HEK293 (cell line): ENCODE results near the gene CDH3.
A peak's percentile ranks its signal among the peaks of the same experiment; 100 is the strongest.

ENCODE experiments used
- CTCF ChIA-PET: fragments of 350-600 bp; formaldehyde crosslinking; extraction: SDS; loops from one replicate; lab custom pipeline; 2021; ENCODE audit warnings: antibody characterized with exemption; lab: Yijun Ruan, JAX
- POLR2A ChIA-PET: fragments of 300-600 bp; formaldehyde crosslinking; extraction: SDS; loops from one replicate; lab custom pipeline; 2020; ENCODE audit warnings: antibody characterized with exemption, inconsistent platforms; lab: Yijun Ruan, JAX
- H3K27ac ChIP-seq: fragments of 200-500 bp; sonication (Bioruptor generic); 2 replicates; pipeline ENCODE4 v1.5.1; 2014; ENCODE audit warnings: low read depth, low read length, control low read depth, inconsistent platforms; ENCODE audit errors: extremely low read depth
- H3K36me3 ChIP-seq, 2 experiments: fragments of 200-500 bp in 1 of 2; sonication (Bioruptor generic) in 1 of 2; 1 replicate in 1 of 2; 2 replicates in 1 of 2; pipeline ENCODE4 v1.5.1; 2014 to 2017; ENCODE audit warnings: inconsistent platforms in 2 of 2, low read length in 2 of 2; ENCODE audit not compliant: control insufficient read depth in 2 of 2, insufficient read depth in 1 of 2
- H3K4me1 ChIP-seq: fragments of 200-500 bp; sonication (Bioruptor generic); 2 replicates; pipeline ENCODE4 v1.5.1; 2014; ENCODE audit warnings: mild to moderate bottlenecking, low read length, inconsistent platforms; ENCODE audit not compliant: control insufficient read depth, insufficient read depth
- H3K4me3 ChIP-seq: 2 replicates; pipeline ENCODE4 v1.5.1; 2011; ENCODE audit warnings: low read depth, mild to moderate bottlenecking, control low read depth, low read length, moderate library complexity
- H3K9me3 ChIP-seq: fragments of 200-500 bp; sonication (Bioruptor generic); 2 replicates; pipeline ENCODE4 v1.5.1; 2014; ENCODE audit warnings: low read depth, low read length, inconsistent platforms; ENCODE audit not compliant: control insufficient read depth, insufficient read depth
- IKZF3 ChIP-seq: fragments of 450-650 bp; IDR thresholded peaks from 2 replicates; pipeline ENCODE4 v1.5.0; 2018; ENCODE audit warnings: missing biosample characterization, mild to moderate bottlenecking, missing genetic modification characterization, moderate library complexity
- PATZ1 ChIP-seq: fragments of 450-650 bp; formaldehyde crosslinking; IDR thresholded peaks from 2 replicates; pipeline ENCODE4 v1.5.1; 2016; ENCODE audit warnings: missing biosample characterization, missing genetic modification characterization
- PRDM1 ChIP-seq: fragments of 450-650 bp; formaldehyde crosslinking; IDR thresholded peaks from 2 replicates; pipeline ENCODE4; 2016; ENCODE audit warnings: missing biosample characterization, missing genetic modification characterization
- SCRT2 ChIP-seq: fragments of 450-650 bp; formaldehyde crosslinking; IDR thresholded peaks from 2 replicates; pipeline ENCODE4 v1.5.1; 2016; ENCODE audit warnings: missing biosample characterization, missing genetic modification characterization
- ZFHX2 ChIP-seq: fragments of 450-650 bp; formaldehyde crosslinking; conservative IDR thresholded peaks from 2 replicates; pipeline ENCODE4 v1.5.1; 2016; ENCODE audit warnings: missing biosample characterization, missing genetic modification characterization
- ZNF514 ChIP-seq: fragments of 450-650 bp; formaldehyde crosslinking; IDR thresholded peaks from 2 replicates; pipeline ENCODE4 v1.5.1; 2016; ENCODE audit warnings: missing biosample characterization, missing genetic modification characterization
- ZNF777 ChIP-seq: fragments of 450-650 bp; formaldehyde crosslinking; IDR thresholded peaks from 2 replicates; pipeline ENCODE4 v1.5.1; 2017; ENCODE audit warnings: missing biosample characterization, missing genetic modification characterization, borderline replicate concordance
- TF ChIP-seq, protein P1 (sequence below): fragments of 450-650 bp; formaldehyde crosslinking; IDR thresholded peaks from 2 replicates; pipeline ENCODE4 v1.5.1; 2017; ENCODE audit warnings: missing biosample characterization, missing genetic modification characterization
- TF ChIP-seq, protein P2 (sequence below): fragments of 450-650 bp; formaldehyde crosslinking; IDR thresholded peaks from 2 replicates; pipeline ENCODE4 v1.5.1; 2016; ENCODE audit warnings: missing biosample characterization, missing genetic modification characterization

CDH3 gene

DNA sequence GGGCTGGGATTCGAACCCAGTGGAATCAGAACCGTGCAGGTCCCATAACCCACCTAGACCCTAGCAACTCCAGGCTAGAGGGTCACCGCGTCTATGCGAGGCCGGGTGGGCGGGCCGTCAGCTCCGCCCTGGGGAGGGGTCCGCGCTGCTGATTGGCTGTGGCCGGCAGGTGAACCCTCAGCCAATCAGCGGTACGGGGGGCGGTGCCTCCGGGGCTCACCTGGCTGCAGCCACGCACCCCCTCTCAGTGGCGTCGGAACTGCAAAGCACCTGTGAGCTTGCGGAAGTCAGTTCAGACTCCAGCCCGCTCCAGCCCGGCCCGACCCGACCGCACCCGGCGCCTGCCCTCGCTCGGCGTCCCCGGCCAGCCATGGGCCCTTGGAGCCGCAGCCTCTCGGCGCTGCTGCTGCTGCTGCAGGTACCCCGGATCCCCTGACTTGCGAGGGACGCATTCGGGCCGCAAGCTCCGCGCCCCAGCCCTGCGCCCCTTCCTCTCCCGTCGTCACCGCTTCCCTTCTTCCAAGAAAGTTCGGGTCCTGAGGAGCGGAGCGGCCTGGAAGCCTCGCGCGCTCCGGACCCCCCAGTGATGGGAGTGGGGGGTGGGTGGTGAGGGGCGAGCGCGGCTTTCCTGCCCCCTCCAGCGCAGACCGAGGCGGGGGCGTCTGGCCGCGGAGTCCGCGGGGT, 92.1 kb downstream of the CDH3 start, which contains the start of gene CDH1 (continued):
- TF ChIP-seq SCRT2 (tag by site-specific recombination): peak; percentile 49
- no peak for TF ChIP-seq IKZF3 (tag by site-specific recombination)
- TF ChIP-seq ZNF777: peak; percentile 37; the same call in 1 of the 2 replicates
- TF ChIP-seq ZFHX2 (tag by site-specific recombination): peak; percentile 74

DNA sequence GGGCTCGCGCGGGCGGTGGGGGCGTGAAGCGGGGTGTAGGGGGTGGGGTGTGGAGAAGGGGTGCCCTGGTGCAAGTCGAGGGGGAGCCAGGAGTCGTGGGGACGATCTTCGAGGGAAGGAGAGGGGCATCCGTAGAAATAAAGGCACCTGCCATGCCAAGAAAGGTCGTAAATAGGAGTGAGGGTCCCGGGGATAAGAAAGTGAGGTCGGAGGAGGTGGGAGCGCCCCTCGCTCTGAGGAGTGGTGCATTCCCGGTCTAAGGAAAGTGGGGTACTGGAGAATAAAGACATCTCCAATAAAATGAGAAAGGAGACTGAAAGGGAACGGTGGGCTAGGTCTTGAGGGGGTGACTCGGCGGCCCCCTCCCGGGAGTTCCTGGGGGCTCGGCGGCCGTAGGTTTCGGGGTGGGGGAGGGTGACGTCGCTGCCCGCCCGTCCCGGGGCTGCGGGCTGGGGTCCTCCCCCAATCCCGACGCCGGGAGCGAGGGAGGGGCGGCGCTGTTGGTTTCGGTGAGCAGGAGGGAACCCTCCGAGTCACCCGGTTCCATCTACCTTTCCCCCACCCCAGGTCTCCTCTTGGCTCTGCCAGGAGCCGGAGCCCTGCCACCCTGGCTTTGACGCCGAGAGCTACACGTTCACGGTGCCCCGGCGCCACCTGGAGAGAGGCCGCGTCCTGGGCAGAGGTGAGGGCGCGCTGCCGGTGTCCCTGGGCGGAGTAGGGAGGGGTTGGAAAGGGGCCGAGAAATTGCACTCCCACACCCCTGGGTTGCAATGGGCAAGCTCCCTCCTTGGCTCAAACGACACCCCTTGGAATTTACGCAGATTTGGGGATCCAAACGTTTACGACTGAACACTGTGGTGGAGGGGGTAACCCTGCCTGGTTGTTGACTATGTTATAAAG, 92.9 kb downstream of the CDH3 start:
- TF ChIP-seq, protein P1, sequence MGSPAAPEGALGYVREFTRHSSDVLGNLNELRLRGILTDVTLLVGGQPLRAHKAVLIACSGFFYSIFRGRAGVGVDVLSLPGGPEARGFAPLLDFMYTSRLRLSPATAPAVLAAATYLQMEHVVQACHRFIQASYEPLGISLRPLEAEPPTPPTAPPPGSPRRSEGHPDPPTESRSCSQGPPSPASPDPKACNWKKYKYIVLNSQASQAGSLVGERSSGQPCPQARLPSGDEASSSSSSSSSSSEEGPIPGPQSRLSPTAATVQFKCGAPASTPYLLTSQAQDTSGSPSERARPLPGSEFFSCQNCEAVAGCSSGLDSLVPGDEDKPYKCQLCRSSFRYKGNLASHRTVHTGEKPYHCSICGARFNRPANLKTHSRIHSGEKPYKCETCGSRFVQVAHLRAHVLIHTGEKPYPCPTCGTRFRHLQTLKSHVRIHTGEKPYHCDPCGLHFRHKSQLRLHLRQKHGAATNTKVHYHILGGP: no peak
- TF ChIP-seq, protein P2, sequence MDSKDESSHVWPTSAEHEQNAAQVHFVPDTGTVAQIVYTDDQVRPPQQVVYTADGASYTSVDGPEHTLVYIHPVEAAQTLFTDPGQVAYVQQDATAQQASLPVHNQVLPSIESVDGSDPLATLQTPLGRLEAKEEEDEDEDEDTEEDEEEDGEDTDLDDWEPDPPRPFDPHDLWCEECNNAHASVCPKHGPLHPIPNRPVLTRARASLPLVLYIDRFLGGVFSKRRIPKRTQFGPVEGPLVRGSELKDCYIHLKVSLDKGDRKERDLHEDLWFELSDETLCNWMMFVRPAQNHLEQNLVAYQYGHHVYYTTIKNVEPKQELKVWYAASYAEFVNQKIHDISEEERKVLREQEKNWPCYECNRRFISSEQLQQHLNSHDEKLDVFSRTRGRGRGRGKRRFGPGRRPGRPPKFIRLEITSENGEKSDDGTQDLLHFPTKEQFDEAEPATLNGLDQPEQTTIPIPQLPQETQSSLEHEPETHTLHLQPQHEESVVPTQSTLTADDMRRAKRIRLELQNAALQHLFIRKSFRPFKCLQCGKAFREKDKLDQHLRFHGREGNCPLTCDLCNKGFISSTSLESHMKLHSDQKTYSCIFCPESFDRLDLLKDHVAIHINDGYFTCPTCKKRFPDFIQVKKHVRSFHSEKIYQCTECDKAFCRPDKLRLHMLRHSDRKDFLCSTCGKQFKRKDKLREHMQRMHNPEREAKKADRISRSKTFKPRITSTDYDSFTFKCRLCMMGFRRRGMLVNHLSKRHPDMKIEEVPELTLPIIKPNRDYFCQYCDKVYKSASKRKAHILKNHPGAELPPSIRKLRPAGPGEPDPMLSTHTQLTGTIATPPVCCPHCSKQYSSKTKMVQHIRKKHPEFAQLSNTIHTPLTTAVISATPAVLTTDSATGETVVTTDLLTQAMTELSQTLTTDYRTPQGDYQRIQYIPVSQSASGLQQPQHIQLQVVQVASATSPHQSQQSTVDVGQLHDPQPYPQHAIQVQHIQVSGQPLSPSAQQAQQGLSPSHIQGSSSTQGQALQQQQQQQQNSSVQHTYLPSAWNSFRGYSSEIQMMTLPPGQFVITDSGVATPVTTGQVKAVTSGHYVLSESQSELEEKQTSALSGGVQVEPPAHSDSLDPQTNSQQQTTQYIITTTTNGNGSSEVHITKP (tag by site-specific recombination): peak; percentile 64
- TF ChIP-seq PATZ1 (tag by site-specific recombination): 0 out of 2 replicates have a peak, but pooled peaks have one; percentile 6
- Histone ChIP-seq H3K36me3 (no peaks in the 10 kb centered on the region), H3K27ac (no peak overlapping the region), H3K4me3 (peak overlapping the region; percentile 54), H3K4me1 (no peaks in the 10 kb centered on the region; the same call in 1 of the 2 replicates), H3K9me3 (no peaks in the 10 kb centered on the region)
- CTCF ChIA-PET: interaction anchor here (0.5 to 1.5 kb wide), 3 partner anchors 105 to 930 kb away, joined by 3 to 4 read pairs (median 4); partner anchors contain the start of gene TANGO6
- POLR2A ChIA-PET: no interaction called here

GRCh38 chr16:68739964-68740627, 95.0 kb downstream of the CDH3 start:
- no peaks in the 10 kb centered on the region for H3K9me3 ChIP-seq
- POLR2A ChIA-PET: interaction anchor here (0.6 kb wide), 1 partner anchor 34 kb away, joined by 3 read pairs; no protein-coding TSS in a partner anchor
- no peak overlapping the region for H3K27ac ChIP-seq
- CTCF ChIA-PET: no interaction called here
- no peaks in the 10 kb centered on the region for H3K36me3 ChIP-seq
- H3K4me3 ChIP-seq: no peak overlapping the region
- H3K4me1 ChIP-seq: no peaks in the 10 kb centered on the region; the same call in 1 of the 2 replicates
- TF ChIP-seq PRDM1 (tag by site-specific recombination) (peak; percentile 65), ZNF514 (tag by site-specific recombination) (no peak)
